GM18498 (cell line): Measurements from ENCODE around the gene TPRG1L.
"Not testable (repeated sequence)": the region's sequence is repeated elsewhere in the genome, so short reads cannot be mapped to it uniquely, and the experiment has no call there.

ENCODE experiments used
- ATAC-seq: cut with Tn5 transposase; IDR thresholded peaks from one replicate; pipeline ENCODE4 v1.9.1; 2021; ENCODE audit warnings: mild to moderate bottlenecking, moderate library complexity; ENCODE audit not compliant: unreplicated experiment

Gene TPRG1L

GRCh38 chr1:3624200-3625136, at the start of gene TPRG1L:
TSS of gene TPRG1L (plus strand) at chr1:3625015. CDS start at chr1:3625073, 58 bp downstream.
- ATAC-seq = peak; percentile 94

DNA sequence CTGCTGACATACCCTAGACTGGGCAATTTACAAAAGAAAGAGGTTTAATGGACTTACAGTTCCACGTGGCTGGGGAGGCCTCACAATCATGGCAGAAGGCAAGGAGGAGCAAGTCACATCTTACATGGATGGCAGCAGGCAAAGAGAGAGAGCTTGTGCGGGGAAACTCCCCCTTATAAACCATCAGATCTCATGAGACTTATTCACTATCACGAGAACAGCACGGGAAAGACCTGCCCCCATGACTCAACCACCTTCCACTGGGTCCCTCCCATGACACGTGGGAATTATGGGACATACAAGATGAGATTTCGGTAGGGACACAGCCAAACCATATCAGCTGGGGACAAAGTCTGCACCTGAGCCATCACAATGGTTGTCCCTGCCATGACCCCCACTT, 49.3 kb upstream of the TPRG1L start:
- ATAC-seq = not testable (repeated sequence)

DNA sequence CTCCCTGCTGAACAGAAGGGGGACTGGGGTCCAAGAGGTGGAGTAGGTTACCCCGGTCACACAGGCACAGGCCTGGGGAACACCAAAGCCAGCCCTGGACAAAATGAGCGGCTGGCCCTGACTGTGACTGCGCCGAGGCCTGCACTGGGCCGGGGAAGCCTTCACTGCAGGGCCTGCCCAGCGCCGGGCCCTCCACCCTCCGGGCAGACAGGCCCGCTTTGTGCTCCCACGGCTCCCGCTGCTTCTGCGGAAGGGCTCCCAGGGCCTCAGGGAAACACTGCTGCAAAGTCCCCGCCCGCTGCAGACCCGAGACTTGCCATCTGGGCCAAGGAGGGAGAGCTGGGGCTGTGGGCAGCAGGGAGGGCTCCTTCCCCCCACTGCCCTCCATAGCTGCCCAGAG, 48.8 kb upstream of the TPRG1L start:
- no peak for ATAC-seq

GRCh38 chr1:3577300-3577699, 47.5 kb upstream of the TPRG1L start:
- ATAC-seq = no peak

- no peak for ATAC-seq
Observed at GRCh38 chr1:3577711-3578432, 46.9 kb upstream of the TPRG1L start.

DNA sequence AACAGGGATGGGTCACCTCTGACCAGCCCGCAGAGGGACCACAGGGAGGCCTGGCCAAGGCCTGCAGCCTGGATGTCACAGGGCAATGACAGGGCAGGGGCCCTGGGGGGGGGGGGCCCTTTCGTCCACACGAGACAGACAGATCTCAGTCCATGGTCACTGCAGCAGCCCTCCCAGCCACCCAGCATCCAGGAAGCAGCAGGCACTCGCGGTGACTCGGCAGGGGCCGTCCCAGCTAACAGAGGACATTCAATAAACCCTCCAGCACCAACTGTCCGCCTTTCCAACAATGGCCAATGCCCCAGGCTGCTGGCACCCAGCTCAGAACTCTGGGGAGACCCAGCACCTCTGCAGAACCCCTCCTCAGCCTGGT, 46.4 kb upstream of the TPRG1L start:
- ATAC-seq = no peak

GRCh38 chr1:3578906-3579305, 45.9 kb upstream of the TPRG1L start:
- ATAC-seq = no peak

DNA sequence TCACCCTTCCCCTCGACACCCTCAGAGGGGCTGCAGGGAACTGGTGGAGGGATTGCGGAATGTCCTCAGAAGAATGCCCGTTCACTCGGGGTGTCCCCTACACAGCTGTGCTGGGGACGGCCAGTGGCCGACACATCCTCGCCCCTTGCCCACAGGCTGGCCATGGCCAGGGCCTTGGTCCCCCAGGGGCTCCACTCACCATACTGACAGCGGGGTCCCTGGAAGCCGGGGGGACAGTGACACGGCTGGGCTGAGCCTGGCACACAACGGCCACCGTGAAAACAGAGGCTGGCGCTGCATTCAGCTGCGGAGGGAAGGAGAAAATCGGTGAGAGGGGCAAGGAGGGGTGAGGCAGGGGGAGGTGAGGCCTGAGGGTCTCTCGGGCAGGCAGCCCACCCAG, 45.2 kb upstream of the TPRG1L start:
- ATAC-seq = no peak

- no peak for ATAC-seq
Observed at GRCh38 chr1:3580231-3580630, 44.6 kb upstream of the TPRG1L start.

DNA sequence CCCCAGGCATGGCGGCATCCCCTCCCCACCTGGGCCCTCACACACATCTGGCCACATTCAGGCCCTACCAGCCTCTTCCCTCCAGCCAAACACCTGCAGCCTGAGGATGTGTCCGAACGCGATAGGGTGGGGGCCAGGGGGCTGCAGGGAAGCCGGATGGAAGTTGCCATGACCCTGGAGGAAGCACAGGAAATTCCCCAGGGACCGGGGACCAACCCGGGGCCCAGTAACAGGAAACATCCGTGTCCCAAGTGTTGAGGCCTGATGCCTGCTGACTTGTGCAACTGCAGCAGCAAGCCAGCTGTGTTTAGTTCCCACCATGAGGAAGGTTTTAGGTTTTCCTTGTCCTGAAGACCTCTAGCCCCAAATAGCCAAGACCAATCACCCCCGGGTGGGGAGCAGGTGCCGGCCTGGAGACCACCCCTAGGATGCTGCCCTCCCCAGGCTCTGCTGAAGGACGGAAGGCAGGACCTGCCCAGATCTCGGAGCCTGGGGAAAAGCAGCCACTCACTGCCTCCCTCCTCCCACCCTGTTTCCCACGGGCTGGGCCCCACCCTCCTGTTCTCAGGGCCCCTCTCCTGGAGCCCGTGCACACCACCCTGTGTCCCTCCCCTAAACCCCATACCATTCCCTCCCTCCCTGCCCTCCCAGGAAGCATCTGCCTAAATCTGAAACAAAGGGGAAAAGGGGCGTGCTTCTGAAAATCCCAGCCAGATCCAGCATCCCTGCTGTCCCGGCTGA, 43.3 kb upstream of the TPRG1L start:
- ATAC-seq = no peak

DNA sequence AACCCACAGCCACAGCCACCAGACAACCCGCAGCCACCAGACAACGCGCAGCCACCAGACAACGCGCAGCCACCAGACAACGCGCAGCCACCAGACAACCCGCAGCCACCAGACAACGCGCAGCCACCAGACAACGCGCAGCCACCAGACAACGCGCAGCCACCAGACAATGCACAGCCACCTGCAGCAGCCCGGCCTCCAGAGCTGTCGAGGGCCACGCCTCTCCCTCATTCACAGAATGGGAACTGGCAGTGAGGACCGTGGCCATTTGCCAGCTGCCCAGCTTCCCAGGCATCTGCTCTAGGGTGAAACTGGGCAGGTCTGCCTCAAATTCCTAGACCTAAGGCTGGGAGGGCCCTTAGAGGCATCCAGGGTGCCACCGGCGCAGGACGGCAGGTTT, 41.1 kb upstream of the TPRG1L start:
- not testable (repeated sequence) for ATAC-seq

- ATAC-seq = no peak
Observed at GRCh38 chr1:3584915-3585314, 39.9 kb upstream of the TPRG1L start.

- ATAC-seq = not testable (repeated sequence)
Observed at GRCh38 chr1:3585353-3585868, 39.4 kb upstream of the TPRG1L start.

- ATAC-seq = no peak
Observed at GRCh38 chr1:3585940-3586568, 38.8 kb upstream of the TPRG1L start.

GRCh38 chr1:3586986-3587759, 37.6 kb upstream of the TPRG1L start:
- ATAC-seq = no peak

DNA sequence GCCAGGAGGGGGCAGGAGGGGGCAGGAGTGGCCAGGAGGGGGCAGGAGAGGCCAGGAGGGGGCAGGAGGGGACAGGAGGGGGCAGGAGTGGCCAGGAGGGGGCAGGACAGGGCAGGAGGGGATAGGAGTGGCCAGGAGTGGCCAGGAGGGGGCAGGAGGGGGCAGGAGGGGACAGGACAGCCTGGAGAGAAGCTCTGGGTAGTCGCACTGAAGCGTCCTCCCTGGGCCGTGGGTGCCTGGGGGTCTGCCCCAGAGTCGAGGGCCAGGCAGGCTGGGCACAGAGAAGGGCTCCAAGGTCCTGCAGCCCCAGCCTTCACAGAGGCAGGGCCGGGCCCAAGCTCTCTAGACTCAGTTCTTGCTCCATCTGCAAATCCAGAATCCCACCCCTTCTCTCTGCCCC, 36.4 kb upstream of the TPRG1L start:
- ATAC-seq = no peak

GRCh38 chr1:3590139-3590763, 34.6 kb upstream of the TPRG1L start:
- no peak for ATAC-seq

DNA sequence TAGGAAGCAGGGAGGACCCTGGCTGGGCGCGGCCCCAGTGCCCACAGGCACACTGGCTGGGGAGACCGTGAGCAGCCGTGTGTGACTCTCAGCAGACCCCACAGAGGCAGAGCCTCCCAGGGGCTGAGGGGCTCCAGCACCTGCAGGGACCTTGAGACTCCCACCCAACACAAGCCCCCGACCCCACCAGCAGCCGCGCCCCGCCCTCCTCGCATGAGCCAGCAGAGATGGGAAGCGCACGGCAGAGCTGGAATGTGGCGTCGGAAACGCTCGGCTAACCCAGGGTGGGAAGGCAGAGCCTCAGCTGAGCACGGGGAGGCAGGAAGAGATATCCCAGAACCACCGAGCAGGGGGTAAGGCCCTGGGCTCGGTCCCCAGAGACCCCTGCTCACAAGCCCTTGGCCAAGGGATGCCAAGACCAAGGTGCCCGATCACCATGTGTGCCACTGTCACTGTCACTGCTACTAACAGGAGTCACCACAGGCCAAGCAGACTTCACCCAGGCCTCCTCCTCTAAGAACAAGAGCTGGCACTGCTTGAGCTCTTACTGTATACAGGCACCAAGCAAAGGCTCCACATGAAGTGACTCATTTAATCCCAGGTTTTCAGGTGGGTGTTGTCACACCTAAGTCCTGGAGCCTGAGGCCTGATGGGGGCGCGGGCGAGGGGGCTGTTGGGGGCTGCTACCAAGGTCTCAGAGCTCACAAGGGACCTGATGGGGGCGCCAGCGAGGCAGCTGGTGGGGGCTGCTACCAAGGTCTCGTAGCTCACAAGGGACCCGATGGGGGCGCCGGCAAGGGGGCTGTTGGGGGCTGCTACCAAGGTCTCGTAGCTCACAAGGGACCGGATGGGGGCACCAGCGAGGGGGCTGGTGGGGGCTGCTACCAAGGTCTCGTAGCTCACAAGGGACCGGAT, 33.6 kb upstream of the TPRG1L start:
- ATAC-seq = no peak
